Stimulated activated naive B cell treated with anti-CD40 and anti-IgM and Interleukin-4, amounts not matched to agents 10 μg/mL and 1 μg/mL and 100 μg/mL, for 72 hours (primary cell): ENCODE results near the gene NAT16.

Experiments
- ATAC-seq, 2 donors: fragments of 150-1000 bp; cut with Tn5 transposase; replicated peaks; 2 replicates each; pipeline ENCODE4 v1.10.0; 2021; ENCODE audit warnings: moderate library complexity in 1 of 2
- DNase-seq: peaks from one replicate; pipeline ENCODE4 v3.0.0; 2021
- H3K27ac Mint-ChIP-seq: one replicate; pipeline ENCODE4 v1.8.0; 2022; ENCODE audit warnings: mild to moderate bottlenecking, mixed read lengths
- H3K27me3 Mint-ChIP-seq, 2 donors: one replicate each; pipeline ENCODE4 v1.8.0; 2022; ENCODE audit warnings: mixed read lengths in 2 of 2
- H3K36me3 Mint-ChIP-seq, 2 donors: one replicate each; pipeline ENCODE4 v1.8.0; 2022; ENCODE audit warnings: mixed read lengths in 2 of 2, mild to moderate bottlenecking in 1 of 2
- H3K4me1 Mint-ChIP-seq, 2 donors: one replicate each; pipeline ENCODE4 v1.8.0; 2022; ENCODE audit warnings: mixed read lengths in 2 of 2, mild to moderate bottlenecking in 1 of 2
- H3K4me3 Mint-ChIP-seq, 2 donors: one replicate each; pipeline ENCODE4 v1.8.0; 2022; ENCODE audit warnings: mild to moderate bottlenecking in 2 of 2, mixed read lengths in 2 of 2, moderate library complexity in 1 of 2
- H3K9me3 Mint-ChIP-seq, 2 donors: one replicate each; pipeline ENCODE4 v1.8.0; 2022; ENCODE audit warnings: mixed read lengths in 2 of 2, mild to moderate bottlenecking in 1 of 2

NAT16 gene

GRCh38 chr7:101180130-101180755, at the start of gene NAT16:
Gene NAT16, minus strand, starts transcription at chr7:101180293. Its CDS starts 5,486 bp downstream, at chr7:101174807.
- H3K4me1 Mint-ChIP-seq = peaks cover 8 to 19% of the 10 kb centered on the region in 2 donors
- ATAC-seq = no peak
- DNase-seq = no peak
- H3K4me3 Mint-ChIP-seq = peak within 1 kb of the TSS; percentile 71 to 76
- H3K9me3 Mint-ChIP-seq = peaks cover 4 to 6% of the 10 kb centered on the region in 2 donors
- H3K27ac Mint-ChIP-seq = peak within 1 kb of the TSS; percentile 75
- H3K36me3 Mint-ChIP-seq = peaks cover 0 to 2% of the 10 kb centered on the region in 2 donors
- H3K27me3 Mint-ChIP-seq = peaks cover 64 to 78% of the 10 kb centered on the region in 2 donors

GRCh38 chr7:101226721-101227120, 46.6 kb upstream of the NAT16 start:
- Mint-ChIP-seq H3K4me3 (no peak overlapping the region), H3K27ac (no peak overlapping the region), H3K9me3 (no peaks in the 10 kb centered on the region), H3K27me3 (no peaks in the 10 kb centered on the region), H3K4me1 (peaks cover 11 to 26% of the 10 kb centered on the region in 2 donors), H3K36me3 (peaks cover 56 to 66% of the 10 kb centered on the region in 2 donors)
- ATAC-seq = no peak
- DNase-seq = no peak

- Mint-ChIP-seq H3K4me3 (no peak overlapping the region), H3K9me3 (no peaks in the 10 kb centered on the region), H3K27ac (no peak overlapping the region), H3K36me3 (peaks cover 54 to 66% of the 10 kb centered on the region in 2 donors), H3K27me3 (no peaks in the 10 kb centered on the region), H3K4me1 (peaks cover 10 to 32% of the 10 kb centered on the region in 2 donors)
- DNase-seq (no peak), ATAC-seq (peak; percentile 50 to 62)
These were observed 45.6 kb upstream of the NAT16 start for GRCh38 chr7:101225650-101226049.

GRCh38 chr7:101223528-101223927, 43.4 kb upstream of the NAT16 start:
- Mint-ChIP-seq H3K27ac (no peak overlapping the region), H3K27me3 (no peaks in the 10 kb centered on the region), H3K4me3 (no peak overlapping the region), H3K9me3 (no peaks in the 10 kb centered on the region), H3K36me3 (peaks cover 41 to 57% of the 10 kb centered on the region in 2 donors), H3K4me1 (peaks cover 15 to 42% of the 10 kb centered on the region in 2 donors)
- ATAC-seq (no peak), DNase-seq (no peak)

- H3K27ac Mint-ChIP-seq = no peak overlapping the region
- ATAC-seq (no peak), DNase-seq (no peak)
- no peaks in the 10 kb centered on the region for H3K27me3 Mint-ChIP-seq
- peaks cover 42 to 55% of the 10 kb centered on the region in 2 donors for H3K36me3 Mint-ChIP-seq
- H3K4me1 Mint-ChIP-seq = peaks cover 15 to 42% of the 10 kb centered on the region in 2 donors
- H3K4me3 Mint-ChIP-seq = no peak overlapping the region
- no peaks in the 10 kb centered on the region for H3K9me3 Mint-ChIP-seq
These were observed 42.3 kb upstream of the NAT16 start for GRCh38 chr7:101222275-101222830.

- DNase-seq = no peak
- Mint-ChIP-seq H3K9me3 (no peaks in the 10 kb centered on the region), H3K27ac (no peak overlapping the region)
These were observed 40.2 kb upstream of the NAT16 start for GRCh38 chr7:101220295-101220694.

GRCh38 chr7:101218236-101219125, 38.4 kb upstream of the NAT16 start:
- Mint-ChIP-seq H3K36me3 (peaks cover 32 to 49% of the 10 kb centered on the region in 2 donors), H3K27ac (peak overlapping the region; percentile 96), H3K27me3 (no peaks in the 10 kb centered on the region), H3K9me3 (no peaks in the 10 kb centered on the region), H3K4me3 (peak overlapping the region; percentile 92 to 98), H3K4me1 (peaks cover 26 to 41% of the 10 kb centered on the region in 2 donors)
- ATAC-seq (peak; percentile 1 to 12), DNase-seq (no peak)

More at GRCh38 chr7:101220295-101220694, 40.2 kb upstream of the NAT16 start:
- Mint-ChIP-seq H3K4me3 (no peak overlapping the region), H3K4me1 (peaks cover 26 to 48% of the 10 kb centered on the region in 2 donors), H3K36me3 (peaks cover 36 to 56% of the 10 kb centered on the region in 2 donors), H3K27me3 (no peaks in the 10 kb centered on the region)
- no peak for ATAC-seq

GRCh38 chr7:101217388-101218235, 37.5 kb upstream of the NAT16 start, which contains the start of the genes PLOD3 and ZNHIT1:
Gene PLOD3, minus strand, starts transcription at chr7:101217581. Its CDS starts 307 bp downstream, at chr7:101217274.
Gene ZNHIT1, plus strand, starts transcription at chr7:101218165. Its CDS starts 31 bp downstream, at chr7:101218196.
- H3K9me3 Mint-ChIP-seq = no peaks in the 10 kb centered on the region
- peak; percentile 91 for DNase-seq
- H3K27me3 Mint-ChIP-seq = no peaks in the 10 kb centered on the region
- H3K27ac Mint-ChIP-seq = peak within 1 kb of the TSS; percentile 96
- peaks cover 26 to 41% of the 10 kb centered on the region in 2 donors for H3K4me1 Mint-ChIP-seq
- H3K36me3 Mint-ChIP-seq = peaks cover 26 to 40% of the 10 kb centered on the region in 2 donors
- H3K4me3 Mint-ChIP-seq = peak within 1 kb of the TSS; percentile 92 to 98
- peak; percentile 78 to 87 for ATAC-seq

GRCh38 chr7:101216860-101217387, 36.8 kb upstream of the NAT16 start:
- no peaks in the 10 kb centered on the region for H3K9me3 Mint-ChIP-seq
- peaks cover 25 to 39% of the 10 kb centered on the region in 2 donors for H3K36me3 Mint-ChIP-seq
- H3K4me1 Mint-ChIP-seq = peaks cover 23 to 36% of the 10 kb centered on the region in 2 donors
- no peaks in the 10 kb centered on the region for H3K27me3 Mint-ChIP-seq
- ATAC-seq = peak; percentile 16 to 19
- DNase-seq = no peak
- H3K4me3 Mint-ChIP-seq = peak overlapping the region; percentile 92 to 98
- H3K27ac Mint-ChIP-seq = peak overlapping the region; percentile 96

GRCh38 chr7:101216001-101216859, 36.1 kb upstream of the NAT16 start:
- H3K27me3 Mint-ChIP-seq = no peaks in the 10 kb centered on the region
- H3K4me3 Mint-ChIP-seq = peak overlapping the region; percentile 92 to 98
- H3K36me3 Mint-ChIP-seq = peaks cover 26 to 37% of the 10 kb centered on the region in 2 donors
- ATAC-seq (peak in 1 of 2 donors; percentile 4), DNase-seq (no peak)
- no peaks in the 10 kb centered on the region for H3K9me3 Mint-ChIP-seq
- H3K27ac Mint-ChIP-seq = peak overlapping the region; percentile 75
- peaks cover 21 to 29% of the 10 kb centered on the region in 2 donors for H3K4me1 Mint-ChIP-seq

GRCh38 chr7:101212014-101212413, 31.9 kb upstream of the NAT16 start:
- peak overlapping the region; percentile 14 for H3K27ac Mint-ChIP-seq
- H3K36me3 Mint-ChIP-seq = peaks cover 48 to 58% of the 10 kb centered on the region in 2 donors
- DNase-seq (no peak), ATAC-seq (no peak)
- no peaks in the 10 kb centered on the region for H3K27me3 Mint-ChIP-seq
- peaks cover 10 to 13% of the 10 kb centered on the region in 2 donors for H3K4me1 Mint-ChIP-seq
- no peaks in the 10 kb centered on the region for H3K9me3 Mint-ChIP-seq
- no peak overlapping the region for H3K4me3 Mint-ChIP-seq

- H3K27ac Mint-ChIP-seq = no peak overlapping the region
- DNase-seq (no peak), ATAC-seq (no peak)
- peaks cover 7 to 9% of the 10 kb centered on the region in 2 donors for H3K4me1 Mint-ChIP-seq
- H3K27me3 Mint-ChIP-seq = no peaks in the 10 kb centered on the region
- H3K36me3 Mint-ChIP-seq = peaks cover 50 to 60% of the 10 kb centered on the region in 2 donors
- no peaks in the 10 kb centered on the region for H3K9me3 Mint-ChIP-seq
- no peak overlapping the region for H3K4me3 Mint-ChIP-seq
These were observed 31.4 kb upstream of the NAT16 start for GRCh38 chr7:101211501-101211900.
